NCI-H1105 treated with DMSO at 0.1 percent for 48 hours (cell line): ENCODE measurements around the gene ARL17A.
"Not testable (repeated sequence)": the region's sequence is repeated elsewhere in the genome, so short reads cannot be mapped to it uniquely, and the experiment has no call there.

Experiments used
- DNase-seq: peaks from one replicate; lab custom pipeline; 2025; lab: John Stamatoyannopoulos, UW

ARL17A gene

DNA sequence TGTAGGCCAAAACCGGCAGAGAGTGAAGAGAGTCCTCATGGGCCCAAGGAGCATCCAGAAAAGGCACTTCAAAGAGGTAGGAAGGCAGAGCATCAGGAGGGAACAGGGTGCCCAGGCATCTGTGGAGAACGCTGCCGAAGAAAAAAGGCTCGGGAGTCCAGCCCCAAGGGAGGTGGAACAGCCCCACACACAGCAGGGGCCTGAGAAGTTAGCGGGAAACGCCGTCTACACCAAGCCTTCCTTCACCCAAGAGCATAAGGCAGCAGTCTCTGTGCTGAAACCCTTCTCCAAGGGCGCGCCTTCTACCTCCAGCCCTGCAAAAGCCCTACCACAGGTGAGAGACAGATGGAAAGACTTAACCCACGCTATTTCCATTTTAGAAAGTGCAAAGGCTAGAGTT is 30.9 kb downstream of the ARL17A start:
- not testable (repeated sequence) for DNase-seq

DNA sequence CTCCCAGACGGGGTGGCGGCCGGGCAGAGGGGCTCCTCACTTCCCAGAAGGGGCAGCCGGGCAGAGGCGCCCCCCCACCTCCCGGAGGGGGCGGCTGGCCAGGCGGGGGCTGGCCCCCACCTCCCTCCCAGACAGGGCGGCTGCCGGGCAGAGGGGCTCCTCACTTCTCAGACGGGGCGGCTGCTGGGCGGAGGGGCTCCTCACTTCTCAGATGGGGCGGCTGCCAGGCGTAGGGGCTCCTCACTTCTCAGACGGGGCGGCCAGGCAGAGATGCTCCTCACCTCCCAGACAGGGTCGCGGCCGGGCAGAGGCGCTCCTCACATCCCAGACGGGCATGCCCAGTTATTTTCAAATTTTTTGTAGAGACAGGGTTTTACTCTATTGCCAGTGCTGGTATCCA is 44.8 kb downstream of the ARL17A start:
- not testable (repeated sequence) for DNase-seq

DNA sequence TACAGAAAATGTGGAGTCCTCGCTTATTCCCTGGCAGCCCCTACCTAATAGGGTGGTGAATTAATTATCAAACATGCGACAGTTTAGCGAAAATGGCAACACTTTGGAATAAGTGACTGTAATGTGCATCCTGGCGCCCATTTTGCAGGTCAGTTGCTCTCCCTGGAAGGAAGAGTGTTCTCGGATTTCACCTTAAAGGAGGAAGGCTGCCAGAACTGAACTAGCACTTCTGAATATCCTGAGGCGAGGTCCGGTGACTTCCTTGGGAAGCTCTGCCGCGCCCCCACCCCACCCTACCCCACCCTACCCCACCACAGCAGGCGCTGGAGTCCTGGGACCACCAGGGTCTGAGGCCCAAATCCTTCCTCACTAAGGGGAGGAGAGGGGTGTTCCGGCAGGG is 67.3 kb downstream of the ARL17A start, which contains the start of gene LRRC37A2:
Gene LRRC37A2, plus strand, starts transcription at position 301 of the 400 bp plus-strand sequence. CDS start 245 bp downstream, outside the sequence.
- not testable (repeated sequence) for DNase-seq

DNA sequence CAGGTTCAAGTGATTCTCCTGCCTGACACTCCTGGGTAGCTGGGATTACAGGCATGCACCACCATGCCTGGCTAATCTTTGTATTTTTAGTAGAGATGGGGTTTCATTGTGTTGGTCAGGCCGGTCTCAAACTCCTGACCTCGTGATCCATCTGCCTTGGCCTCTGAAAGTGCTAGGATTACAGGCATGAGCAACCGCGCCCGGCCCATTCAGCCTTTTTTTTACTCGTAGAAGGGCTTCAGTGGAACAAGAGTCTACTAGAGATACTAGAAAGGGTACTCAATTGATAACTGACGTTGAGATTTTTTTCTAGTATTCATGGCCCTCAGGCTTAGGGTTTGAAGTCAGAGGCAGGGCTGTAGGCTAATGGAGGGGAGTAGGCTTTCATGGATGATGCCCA is 73.6 kb downstream of the ARL17A start:
- DNase-seq: not testable (repeated sequence)

DNA sequence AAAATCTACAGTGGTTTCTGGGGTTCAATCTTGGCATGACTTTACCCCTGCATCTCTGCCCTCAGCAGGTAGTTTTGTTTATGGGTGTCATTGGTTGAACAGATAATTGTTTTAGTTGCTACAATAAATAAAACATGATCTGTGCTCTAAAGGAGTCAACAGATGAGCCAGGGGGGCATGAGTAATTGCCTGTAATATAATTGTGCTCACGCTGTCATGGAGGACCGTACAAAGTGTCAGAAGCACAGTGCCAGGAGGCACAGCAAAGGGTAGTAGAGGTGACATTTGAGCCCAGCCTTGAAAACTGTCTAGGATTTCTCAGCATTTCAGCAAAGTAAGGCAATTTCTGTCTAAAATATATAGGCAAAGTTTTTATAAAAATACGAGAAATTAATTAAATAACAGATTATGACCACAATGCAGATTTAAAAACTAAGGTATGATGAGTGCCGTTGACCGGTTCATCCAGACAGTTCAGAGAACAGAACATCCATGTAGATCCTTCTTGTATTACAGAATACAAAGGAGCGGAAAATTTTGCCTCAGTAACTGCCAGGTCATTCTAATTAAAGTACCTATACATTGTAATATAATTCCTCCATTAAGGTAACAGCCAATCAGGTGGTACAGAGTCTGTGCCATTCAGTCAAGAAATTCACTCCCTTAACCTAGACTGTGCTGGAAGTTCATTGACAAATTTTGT is 79.9 kb downstream of the ARL17A start:
- DNase-seq: not testable (repeated sequence)

DNA sequence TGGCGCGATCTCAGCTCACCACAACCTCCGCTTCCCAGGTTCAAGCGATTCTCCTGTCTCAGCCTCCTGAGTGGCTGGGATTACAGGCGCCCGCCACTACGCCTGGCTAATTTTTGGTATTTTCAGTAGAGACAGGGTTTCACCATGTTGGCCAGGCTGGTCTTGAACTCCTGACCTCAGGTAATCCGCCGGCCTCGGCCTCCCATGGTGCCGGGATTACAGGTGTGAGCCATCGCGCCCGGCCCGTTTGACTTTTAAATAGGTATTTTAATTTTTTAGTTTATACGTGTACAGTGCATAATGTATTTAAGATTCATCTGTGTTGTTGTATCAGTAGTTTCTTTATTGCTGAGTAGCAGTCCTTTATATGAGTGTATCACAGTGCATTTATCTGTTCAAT is 87.5 kb downstream of the ARL17A start:
- not testable (repeated sequence) for DNase-seq

DNA sequence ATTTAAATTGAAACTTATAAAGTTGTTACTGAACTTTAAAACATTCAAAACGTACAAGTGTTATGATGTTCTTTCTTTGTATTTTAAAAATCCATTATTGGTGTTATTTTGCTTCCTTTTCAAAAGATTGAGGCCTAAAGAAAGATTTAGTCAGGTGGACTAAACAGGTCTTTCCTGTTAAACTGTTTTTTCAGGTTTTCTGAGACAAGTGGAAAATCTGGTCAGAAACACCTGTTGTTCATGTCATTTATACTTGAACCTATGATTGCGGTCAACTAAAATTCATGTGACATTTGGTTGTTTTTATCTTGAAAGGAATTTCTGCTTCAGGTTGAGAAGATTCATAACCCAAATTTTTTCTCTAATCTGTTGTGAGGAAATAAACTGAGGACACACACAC is 98.2 kb downstream of the ARL17A start:
- DNase-seq: not testable (repeated sequence)

DNA sequence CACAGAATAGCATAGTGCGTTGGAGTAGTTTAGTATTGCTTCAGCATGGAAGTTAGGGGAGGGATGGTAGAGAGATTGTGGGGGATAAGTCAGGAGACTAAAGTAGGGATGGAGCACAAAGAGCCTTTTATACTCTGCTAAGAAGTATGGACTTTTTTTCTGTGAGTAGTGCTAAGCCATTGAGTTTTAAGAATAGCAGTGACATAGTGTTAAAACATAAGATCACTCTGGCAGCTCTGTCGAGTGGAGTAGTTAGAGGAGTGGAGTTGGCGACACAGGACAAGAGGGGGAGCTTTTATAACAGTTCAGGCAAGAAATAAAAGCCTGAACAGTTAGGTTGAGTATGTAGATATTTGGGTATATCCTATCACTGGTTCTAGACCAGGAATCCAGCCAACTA is 100.7 kb downstream of the ARL17A start:
- not testable (repeated sequence) for DNase-seq

DNA sequence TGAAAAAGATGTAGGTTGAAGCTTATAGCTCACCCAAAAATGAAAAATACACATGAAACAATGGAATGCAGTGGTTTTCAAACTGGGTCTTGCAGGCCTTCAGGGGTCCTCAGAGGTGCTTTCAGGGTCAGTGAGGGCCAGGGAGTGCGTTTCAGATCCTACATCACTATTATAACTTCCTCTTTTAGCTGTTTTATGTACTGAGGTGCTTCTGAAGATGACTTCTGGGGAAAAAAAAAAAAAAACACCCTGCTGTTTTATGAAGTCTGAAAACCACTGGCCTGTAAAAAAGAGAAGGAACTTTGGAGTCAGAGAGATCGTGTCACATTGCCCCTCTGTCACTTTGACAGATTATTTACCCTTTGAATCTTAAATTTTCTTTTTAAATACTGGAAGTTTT is 103.9 kb downstream of the ARL17A start:
- not testable (repeated sequence) for DNase-seq

DNA sequence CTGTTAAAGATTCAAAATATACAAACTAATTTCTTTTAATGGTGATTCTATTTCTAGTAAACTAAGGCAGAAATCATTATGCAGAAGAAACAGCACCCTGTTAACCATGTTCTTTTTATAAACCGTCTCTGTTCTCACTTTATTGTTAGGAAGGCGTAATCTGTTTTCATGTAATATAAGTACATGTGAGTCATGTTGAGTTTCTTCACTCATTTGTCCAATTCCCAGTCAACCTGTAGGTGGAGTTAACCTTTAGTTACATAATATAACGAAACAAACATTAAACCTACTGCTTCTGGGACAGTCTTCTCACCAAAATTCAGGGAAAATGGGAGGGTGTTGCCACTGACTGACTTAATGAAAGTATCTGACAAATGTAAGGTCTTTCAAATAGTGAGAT is 105.0 kb downstream of the ARL17A start:
- DNase-seq: not testable (repeated sequence)

DNA sequence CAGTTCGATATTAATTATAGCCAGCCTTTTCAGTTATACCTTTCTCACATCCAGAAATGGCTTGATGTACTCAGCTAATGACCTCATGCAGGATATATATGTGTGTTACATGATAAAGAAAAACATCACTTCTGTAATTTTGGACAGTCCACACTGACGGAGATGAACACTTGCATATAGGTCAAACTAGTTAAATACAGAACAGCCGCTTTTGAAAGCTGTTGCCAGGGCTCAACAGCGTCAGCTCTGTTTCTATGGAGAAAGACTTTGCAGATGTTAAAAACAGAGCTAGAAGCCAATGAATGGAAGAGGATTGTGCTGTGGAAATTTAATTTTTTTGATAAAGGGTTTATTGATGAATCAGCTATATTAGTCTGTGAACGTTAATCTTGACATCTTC is 111.9 kb downstream of the ARL17A start:
- DNase-seq: not testable (repeated sequence)
